Ovary (tissue), 3 donors: ENCODE measurements around the gene SLC13A4.

ENCODE experiments used
- EP300 ChIP-seq: sonication (generic); formaldehyde crosslinking; IDR thresholded peaks from one replicate; pipeline ENCODE4 v1.6.1; 2017; ENCODE audit warnings: antibody characterized with exemption
- POLR2A ChIP-seq: fragments of 450-650 bp; IDR thresholded peaks from one replicate; pipeline ENCODE4 v1.6.1; 2017; ENCODE audit warnings: antibody characterized with exemption, mild to moderate bottlenecking, moderate library complexity
- TF ChIP-seq, protein P1 (sequence below), 3 donors: fragments of 450-650 bp in 2 of 3; fragments of 200-600 bp in 1 of 3; IDR thresholded peaks; one replicate each; pipeline versions ENCODE4 v1.5.1 to v1.8.0; 2016 to 2022; ENCODE audit warnings: antibody characterized with exemption in 3 of 3, mild to moderate bottlenecking in 1 of 3
- donor health status: DM: no; HTN: no; CAD: no.

- TF ChIP-seq, protein P1, sequence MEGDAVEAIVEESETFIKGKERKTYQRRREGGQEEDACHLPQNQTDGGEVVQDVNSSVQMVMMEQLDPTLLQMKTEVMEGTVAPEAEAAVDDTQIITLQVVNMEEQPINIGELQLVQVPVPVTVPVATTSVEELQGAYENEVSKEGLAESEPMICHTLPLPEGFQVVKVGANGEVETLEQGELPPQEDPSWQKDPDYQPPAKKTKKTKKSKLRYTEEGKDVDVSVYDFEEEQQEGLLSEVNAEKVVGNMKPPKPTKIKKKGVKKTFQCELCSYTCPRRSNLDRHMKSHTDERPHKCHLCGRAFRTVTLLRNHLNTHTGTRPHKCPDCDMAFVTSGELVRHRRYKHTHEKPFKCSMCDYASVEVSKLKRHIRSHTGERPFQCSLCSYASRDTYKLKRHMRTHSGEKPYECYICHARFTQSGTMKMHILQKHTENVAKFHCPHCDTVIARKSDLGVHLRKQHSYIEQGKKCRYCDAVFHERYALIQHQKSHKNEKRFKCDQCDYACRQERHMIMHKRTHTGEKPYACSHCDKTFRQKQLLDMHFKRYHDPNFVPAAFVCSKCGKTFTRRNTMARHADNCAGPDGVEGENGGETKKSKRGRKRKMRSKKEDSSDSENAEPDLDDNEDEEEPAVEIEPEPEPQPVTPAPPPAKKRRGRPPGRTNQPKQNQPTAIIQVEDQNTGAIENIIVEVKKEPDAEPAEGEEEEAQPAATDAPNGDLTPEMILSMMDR (IDR thresholded peaks at IDR 0.05) = no peak
- TF ChIP-seq POLR2A (no peak), EP300 (no peak)
These were observed 80.2 kb downstream of the SLC13A4 start for GRCh38 chr7:135647755-135648154.
